Activated CD8-positive, alpha-beta memory T cell treated with anti-CD3 and anti-CD28 coated beads for 24 hours (primary cell): ENCODE data around the gene SLC34A1.
A peak's percentile ranks its signal among the peaks of the same experiment; 100 is the strongest.
"Not testable (repeated sequence)": the region's sequence is repeated elsewhere in the genome, so short reads cannot be mapped to it uniquely, and the experiment has no call there.

Experiments used
- DNase-seq: peaks from one replicate; pipeline ENCODE4 v3.0.0-alpha.2; 2020

Gene SLC34A1

DNA sequence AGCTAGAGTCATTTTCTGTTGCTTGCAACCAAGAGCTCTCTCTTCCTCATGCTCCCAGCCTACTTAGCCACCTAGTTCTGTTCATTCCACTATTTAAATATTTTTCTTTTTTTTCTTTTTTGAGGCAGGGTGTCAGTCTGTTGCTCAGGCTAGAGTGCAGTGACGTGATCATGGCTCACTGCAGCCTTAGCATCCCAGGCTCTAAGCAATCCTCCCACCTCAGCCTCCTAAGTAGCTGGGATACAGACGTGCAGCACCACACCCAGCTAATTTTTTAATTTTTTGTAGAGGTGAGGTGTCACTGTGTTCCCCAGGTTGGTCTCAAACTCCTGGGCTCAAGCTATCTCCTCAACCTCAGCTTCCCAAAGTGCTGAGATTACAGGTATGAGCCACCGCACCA, 30.2 kb downstream of the SLC34A1 start:
- no peak for DNase-seq

DNA sequence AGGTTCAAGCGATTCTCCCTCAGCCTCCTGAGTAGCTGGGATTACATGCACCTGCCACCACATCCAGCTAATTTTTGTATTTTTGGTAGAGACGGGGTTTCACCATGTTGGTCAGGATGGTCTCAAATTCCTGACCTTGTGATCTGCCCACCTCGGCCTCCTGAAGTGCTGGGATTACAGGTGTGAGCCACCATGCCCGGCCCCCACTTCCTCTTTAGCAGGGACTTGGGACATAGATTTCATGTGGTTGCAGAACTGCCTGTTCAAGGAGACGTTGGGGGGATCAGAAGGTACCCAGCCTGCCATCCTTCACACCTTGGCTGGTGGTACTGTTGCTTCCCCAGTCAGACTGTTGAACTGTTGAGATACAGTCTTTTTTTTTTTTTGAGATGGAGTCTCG, 32.8 kb downstream of the SLC34A1 start:
- DNase-seq: not testable (repeated sequence)

DNA sequence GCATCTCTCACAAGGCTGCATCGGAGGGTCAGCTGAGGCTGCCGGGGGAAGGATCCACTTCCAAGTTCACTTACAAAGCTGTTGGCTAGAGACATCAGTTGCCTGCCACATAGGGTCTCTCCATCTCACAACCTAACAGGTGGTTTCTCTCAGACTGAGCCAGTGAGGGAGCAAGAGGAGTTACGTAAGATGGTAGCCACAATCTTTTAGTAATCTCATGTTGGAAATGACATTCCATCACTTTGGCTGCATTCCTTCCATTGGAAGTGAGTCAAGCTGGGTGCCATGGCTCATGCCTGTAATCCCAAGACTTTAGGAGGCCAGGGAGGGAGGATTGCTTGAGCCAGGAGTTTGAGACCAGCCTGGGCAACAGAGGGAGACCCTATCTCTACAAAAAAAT, 34.8 kb downstream of the SLC34A1 start:
- DNase-seq: no peak

DNA sequence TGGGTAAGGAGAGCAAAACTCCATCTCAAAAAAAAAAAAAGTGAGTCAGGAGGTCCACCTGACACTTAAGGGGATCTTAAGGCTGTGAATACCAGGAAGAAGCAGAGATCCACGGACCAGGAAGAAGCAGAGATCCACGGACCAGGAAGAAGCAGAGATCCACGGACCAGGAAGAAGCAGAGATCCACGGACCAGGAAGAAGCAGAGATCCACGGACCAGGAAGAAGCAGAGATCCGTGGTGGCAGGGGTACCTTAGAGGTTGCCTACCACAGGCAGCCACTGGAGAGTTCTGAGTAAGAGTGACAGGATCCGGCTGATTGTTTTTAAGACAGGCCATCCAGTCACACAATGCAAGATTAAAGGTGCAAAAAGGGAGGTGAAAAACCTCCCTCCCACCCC, 36.2 kb downstream of the SLC34A1 start:
- not testable (repeated sequence) for DNase-seq

DNA sequence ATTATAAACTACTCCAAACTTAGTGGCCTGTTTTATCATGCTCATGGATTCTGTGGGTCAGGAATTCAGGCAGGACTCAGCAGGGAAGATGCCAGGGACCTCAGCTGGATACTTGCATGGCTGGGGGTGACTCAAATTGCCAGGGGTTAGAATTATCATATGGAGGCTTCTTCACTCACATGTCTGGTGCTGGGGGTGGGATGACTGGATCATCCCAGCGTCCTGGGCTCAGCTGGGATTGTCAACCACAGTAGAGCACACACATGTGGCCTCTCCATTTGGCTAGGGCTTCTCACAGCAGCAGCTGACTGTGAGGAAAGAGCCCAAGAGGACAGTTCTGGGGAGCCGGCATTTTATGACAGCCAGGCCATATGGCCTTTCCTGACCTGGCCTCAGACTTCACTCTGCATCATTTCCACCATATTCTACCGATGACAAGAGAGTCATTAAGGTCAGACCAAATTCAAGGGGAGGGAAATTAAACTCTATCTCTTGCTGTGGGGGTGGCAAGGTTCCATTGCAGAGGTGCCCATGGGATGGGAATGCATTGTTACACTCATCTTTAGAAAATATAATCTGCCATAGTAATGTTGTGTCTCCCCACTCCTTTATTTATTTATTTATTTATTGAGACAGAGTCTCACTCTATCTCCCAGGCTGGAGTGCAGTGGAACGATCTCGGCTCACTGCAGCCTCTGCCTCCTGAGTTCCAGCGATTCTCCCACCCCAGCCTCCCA, 37.0 kb downstream of the SLC34A1 start:
- DNase-seq: no peak

DNA sequence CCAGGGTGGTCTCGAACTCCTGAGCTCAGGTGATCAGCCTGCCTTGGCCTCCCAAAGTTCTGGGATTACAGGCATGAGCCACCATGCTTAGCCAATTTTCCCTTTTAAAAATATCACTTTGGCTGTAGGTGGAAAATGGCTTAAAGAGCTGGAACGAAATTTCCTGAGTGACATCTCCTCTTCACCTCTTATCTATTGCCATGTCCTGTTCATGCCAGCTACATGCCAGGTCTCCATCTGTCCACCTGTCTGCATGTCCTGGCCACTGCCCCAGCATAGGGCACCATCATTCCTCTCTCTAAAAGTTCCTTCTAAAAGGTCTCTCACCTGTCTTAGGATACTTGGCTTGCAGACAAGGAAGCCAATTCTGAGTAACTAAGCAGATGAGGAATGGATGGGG, 39.4 kb downstream of the SLC34A1 start:
- DNase-seq: no peak

DNA sequence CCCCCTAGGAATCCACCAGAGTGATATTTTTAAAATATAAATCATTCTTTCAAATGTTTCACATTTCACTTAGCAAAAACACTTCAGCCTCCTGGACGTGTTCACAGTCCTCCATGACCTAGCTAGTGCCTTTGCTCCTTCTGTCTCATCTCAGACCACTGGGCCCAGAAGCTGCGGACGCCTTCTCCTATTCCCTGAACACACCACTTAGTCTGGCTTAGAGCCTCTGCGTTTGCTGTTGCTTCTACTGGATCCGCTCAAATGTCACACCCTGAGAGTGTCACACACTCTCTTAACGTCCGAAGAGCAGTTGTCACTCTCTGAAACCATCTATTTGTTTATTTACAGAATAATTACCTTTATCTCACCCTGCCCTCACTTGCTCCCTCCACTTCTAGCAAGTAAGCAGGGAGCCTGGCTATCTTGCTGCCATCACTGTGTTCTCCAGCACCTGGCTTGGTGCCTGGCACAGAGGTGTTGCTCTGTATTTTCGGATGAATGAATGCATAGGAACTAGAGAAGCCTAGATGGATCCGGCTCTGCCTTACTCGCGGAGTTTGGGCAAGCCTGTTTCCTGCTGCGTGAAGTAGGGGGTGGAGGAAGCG, 41.1 kb downstream of the SLC34A1 start:
- DNase-seq: no peak

DNA sequence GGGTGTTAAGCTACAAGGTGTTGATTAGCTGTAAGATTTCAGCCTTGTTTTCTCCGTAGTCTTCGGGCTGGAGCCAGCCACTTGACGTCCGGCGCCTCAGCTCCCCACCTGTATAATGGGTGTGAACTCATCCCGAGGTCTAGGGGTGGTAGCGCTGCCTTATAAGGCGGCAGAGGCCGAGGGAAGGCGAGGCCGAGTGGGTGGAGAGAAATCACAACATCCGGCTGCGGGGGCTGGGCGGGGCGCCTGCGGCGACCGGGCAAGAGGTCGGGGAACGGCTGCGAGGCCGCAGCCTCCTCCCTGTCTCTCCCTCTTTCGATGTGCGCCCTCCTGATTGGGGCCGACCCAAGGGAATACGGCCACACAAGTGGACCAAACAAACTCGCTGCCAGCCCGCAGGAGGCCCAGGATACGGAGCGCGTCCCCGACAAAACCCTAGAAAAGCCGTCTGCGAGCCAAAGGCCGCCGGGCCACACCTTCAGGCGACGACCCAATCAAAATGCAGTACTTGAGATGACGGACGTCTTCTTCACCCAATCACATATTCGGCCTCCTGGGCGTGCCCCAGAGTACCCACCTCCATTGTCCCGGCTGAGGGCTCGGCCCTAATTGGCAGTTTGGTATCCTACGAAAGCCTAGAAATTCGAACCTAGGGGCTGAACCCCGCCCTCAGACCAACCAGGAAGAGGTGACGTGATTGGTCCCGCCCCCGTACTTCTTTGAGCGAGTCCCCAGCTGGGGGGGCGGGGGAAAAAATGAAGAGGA, 41.7 kb downstream of the SLC34A1 start:
- DNase-seq: peak; percentile 97

DNA sequence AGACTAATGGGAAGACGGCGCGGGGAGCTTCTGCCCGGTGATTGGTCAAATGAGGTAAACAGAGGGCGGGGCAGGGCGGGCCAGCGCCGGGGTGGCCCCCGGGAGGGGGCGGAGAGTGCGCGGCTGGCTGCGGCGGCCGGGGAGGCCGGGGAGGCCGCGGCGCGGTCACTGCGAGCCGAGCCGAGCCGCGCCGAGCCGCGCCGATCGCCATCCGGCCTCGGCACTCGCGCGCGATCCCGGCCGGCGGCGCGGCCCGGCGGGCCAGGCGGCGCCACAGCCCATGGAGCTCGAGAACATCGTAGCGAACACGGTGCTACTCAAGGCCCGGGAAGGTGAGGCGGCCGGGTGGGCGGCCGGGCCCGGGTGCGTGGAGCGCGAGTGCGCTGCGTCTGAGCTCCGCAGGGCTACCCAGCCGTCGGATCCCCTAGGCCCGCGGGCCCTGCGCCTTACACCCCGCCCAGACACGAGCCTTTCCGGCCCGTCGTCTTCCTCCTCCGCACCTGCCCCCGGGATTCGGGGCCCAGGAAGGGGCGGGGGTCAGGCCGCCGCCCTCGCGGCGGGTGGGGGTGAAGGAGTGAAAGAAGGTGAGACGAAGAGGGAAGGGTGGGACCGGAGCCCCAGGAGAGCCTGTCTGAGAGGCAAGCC, 42.5 kb downstream of the SLC34A1 start, which contains the start of gene GRK6:
Gene GRK6 (plus strand): TSS at position 111 of the 645 bp plus-strand sequence. CDS start 170 bp downstream, at position 281.
- peak; percentile 88 for DNase-seq

DNA sequence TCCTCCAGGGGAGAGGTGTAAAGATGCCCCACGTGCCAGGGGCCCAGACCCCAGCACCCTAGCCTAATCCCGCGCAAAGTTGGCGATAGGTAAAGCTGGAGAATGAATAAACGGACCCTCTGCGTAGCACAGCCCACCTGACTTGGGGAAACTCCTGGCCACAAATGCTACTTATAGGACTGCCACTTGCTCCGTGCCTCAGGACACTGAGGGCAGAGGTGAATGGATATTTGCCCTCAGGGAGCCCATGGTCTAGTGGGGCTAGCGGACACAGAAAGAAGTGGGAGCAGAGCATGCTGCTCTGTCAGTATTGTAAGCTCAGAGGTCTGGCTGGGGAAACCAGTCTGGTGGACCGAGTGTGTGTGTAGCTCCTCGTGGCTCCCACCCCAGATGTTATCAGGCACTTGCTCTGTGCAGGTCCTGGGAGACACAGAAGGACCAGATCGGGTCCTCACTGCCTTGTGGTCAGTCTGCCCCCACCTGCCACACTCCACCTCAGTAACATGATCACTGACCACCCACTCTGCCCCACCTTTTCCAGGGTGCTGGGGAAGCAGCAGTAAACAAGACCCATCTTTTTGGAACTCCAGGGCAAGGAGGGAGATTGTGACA, 43.1 kb downstream of the SLC34A1 start:
- DNase-seq: no peak

DNA sequence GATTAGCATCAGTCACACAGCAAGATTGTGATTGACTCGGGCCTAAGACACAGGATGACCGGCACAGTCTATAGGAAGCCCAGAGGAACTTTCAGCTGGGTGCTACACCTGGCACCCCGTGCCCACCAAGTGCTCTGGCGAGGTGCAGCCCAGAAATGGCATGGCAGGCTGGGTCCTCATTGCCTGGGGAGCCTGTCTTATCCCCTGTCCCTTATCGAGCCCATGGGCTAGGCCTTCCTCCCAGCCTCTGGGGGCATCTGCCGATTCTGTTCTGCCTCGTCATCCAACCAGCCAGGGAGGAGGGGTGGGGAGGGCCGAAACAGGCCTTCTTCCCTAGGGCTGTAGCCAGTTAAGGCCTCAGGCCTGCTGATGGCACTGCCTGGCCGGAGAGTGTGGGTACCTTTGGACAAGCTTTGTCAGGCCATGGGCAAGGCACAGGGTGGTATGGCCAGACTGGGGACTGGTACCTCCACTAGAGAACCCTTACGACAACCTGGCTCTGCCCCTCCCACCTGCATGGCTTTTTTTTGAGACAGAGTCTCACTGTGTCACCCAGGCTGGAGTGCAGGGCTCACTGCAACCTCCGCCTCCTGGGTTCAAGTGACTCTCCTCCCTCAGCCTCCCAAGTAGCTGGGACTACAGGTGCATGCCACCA, 43.8 kb downstream of the SLC34A1 start:
- peak; percentile 79 for DNase-seq

DNA sequence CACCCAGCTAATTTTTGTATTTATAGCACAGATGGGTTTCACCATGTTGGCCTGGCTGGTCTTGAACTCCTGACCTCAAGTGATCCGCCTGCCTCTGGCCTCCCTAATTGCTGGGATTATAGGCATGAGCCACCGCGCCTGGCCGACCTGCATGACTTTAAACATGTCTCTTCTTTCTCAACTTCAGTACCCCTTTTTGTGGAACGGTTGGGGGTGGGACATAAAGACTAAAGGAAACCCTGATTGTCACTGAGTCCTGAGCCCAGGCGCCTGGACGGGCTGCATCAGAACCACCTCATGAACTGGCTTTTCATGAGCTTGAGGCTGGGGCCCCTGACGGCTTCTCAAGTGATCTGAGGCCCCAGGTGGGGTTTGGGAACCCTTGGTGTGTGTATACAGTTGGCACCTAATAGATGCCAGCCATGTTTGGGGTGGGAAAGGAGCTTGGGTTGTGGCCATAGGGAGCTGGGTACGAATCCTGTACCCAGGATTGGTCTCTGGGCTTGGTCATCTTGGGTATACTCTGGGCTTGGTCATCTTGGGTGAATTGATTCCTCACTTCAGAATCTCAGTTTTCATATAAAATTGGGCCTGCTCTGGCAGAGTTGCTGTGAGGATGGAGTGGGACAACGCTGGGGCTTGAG, 44.5 kb downstream of the SLC34A1 start:
- DNase-seq: peak; percentile 59

DNA sequence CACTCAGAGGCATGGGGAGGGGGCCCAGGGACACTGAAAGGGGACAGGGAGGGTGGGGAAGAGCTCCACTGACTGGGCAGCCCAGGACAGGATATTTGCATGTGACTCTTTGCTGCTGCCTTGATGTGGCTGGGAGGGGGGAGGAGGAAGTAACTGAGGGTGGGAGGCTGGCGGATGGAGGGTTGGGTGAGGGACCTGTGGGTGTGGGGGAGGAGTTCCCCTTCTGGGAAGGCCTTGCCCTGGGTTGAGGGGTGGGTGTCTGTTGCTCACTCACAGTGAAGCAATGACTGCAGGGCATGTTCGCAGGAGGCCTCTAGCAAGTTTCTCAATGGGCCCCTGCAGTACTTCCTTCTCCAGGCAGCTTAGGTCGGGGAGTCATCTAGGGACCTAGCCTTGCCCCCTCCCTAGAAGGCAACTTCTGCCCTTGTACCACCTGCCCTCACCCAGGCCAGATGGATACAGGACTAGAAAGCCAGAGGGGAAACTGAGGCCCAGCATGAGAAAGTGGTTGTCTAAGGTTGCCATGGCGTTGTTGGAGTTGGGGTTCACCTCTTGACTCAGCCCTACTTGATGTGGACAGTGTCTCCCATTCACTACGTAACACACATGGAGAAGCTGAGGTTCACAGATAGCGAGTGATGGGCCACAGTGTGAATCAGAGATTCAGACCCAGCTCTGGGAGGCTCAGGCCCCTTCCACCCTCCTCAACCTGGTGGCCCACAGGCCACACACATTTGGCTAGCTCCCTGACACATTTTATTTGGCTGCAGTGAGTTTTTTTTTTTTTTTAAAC, 45.2 kb downstream of the SLC34A1 start:
- peak; percentile 90 for DNase-seq

DNA sequence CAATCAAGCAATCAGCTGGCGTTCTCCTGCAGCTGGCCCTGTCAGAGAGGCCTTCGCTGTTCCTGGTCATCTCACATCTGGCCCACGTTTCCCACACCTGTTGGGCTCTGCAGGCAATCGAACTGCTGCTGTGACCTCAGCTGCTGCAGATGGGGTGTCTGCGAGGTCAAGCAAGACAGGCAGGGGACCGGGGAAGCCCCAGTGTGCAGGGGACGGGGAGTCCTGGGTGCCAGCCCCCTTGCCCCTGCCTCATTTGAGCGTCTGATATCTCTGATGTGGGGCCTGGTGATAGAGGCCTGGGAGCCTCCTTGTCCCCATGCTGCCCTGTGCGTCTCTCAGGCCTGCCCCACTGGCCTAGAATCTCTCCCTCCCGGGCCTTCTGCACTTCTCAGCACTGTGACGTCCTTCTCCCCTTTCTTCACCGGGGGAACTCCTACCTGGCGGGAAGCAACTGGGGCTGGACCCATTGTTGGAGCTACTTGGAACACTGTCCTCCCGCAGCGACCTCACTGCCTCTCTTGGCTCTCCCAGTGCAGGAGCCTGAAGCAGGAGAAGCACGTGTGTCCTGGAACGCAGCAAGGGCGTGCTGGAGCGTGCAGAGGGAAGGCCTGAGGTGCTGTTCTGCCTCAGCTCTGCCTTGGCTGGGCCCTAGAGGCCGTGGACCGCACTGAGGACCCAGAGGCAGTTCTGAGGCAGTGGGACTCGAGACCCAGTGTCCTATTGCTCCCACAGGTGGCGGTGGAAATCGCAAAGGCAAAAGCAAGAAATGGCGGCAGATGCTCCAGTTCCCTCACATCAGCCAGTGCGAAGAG, 46.1 kb downstream of the SLC34A1 start:
- peak; percentile 66 for DNase-seq

DNA sequence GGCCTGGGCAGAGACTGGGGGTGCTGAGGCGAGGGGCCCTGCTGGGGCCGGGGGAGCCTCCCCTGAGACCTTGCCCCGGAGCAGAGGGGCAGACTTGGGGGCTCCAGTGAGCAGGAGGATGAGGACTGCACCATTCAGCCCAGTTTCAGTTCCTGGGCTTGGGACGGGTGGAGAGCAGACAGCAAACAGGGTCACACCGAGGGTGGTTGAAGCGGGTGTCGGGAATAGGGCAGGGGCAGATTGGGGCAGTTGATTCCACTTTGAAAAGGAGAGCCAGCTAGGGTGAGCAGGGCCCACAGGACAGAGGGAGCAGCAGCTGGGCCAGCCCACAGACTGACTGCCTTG, 46.7 kb downstream of the SLC34A1 start:
- no peak for DNase-seq

DNA sequence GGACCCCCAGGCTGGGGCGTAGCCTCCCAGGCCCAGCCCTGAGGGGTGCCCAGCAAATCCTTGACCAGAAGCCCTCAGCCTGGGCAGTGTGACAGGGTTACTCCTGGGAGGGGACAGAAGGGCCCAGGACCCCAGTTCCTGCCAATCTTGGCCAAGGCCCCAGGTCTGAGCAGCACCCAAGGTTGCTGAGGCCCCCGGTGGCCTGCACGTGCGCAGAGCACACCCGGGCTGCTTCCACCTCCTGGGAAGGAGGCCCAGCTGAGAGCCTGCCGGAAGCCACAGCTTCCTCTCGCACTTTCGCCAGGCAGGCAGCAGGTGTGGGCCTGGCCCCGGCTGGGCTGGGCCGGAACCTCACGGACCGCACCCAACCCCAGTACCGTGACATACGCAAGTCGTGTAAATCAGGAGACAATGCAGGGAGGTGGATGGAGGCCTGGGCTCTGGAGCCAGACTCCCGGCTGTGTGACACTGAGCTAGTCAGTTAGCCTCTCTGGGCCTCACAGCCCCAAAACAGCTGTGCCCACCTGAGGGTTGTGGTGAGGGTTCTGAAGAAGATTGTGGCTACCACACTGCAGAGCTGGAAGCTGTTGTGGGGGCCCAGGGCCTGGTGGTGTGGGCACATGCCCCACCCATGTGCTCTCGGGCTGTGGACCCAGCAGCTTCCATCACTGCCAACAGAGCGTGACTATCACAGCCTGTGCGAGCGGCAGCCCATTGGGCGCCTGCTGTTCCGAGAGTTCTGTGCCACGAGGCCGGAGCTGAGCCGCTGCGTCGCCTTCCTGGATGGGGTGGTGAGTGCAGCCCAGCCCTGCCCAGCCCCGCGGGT, 47.3 kb downstream of the SLC34A1 start:
- peak; percentile 89 for DNase-seq

DNA sequence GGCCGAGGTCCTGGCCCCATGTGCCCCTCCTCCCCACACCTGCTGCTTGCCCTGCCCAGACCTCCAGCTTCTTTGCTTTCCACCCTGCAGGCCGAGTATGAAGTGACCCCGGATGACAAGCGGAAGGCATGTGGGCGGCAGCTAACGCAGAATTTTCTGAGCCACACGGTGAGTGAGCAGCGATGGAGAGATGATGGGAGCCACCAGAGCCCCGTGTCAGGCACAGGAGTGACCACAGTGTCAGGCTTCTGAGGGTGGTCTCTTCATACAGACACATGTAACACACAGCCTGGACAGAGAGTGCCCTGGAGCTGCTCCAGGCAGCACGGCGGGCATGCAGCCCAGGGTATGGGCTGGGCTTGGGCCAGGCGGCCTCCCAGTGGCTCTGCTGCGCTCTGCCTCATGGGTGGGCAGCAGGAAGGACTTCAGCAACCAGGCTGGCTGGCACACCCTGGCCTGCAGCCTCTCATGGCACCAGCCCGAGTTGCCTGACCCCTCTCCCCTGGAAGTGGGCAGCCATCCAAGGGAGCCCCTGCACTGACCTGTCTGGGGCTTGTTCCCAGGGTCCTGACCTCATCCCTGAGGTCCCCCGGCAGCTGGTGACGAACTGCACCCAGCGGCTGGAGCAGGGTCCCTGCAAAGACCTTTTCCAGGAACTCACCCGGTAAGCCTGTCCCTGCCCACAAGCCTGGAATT, 48.1 kb downstream of the SLC34A1 start:
- no peak for DNase-seq

DNA sequence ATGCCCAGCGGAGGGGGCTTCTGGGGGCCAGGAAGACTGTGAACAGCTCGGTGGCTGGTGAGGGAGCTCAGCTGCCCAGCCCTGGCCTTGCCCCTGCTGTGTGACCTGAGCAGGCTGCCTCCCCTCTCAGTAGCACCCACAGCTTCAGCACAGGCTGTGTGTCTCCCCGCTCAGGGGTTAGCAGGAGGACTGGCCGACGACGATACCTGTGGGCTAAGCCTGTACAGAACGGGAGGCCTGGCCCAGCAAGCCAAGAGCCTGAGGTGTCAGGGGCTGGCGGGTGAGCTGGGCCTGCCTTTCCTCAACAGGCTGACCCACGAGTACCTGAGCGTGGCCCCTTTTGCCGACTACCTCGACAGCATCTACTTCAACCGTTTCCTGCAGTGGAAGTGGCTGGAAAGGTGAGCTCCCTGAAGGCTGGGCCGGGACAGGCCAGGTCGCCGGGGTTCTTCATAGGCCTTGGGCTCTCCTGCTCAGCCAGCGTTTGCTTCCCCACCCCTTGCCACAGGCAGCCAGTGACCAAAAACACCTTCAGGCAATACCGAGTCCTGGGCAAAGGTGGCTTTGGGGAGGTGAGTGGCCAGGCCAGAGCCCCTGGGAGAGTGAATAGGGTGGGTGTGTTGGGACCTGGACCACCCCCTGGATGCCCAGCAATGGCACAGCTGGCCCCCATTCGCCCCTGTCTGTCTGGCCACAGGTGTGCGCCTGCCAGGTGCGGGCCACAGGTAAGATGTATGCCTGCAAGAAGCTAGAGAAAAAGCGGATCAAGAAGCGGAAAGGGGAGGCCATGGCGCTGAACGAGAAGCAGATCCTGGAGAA, 48.8 kb downstream of the SLC34A1 start:
- peak; percentile 59 for DNase-seq
